A549 (cell line): Measurements from ENCODE around the gene DRC7. TPM values are rescaled to one million over a fixed set of nuclear protein-coding genes. Genes with fewer than 3 reads are reported as not detected.

Source experiments
- ATAC-seq, 2 experiments: fragments of 200-7000 bp in 1 of 2; fragments of >200 bp in 1 of 2; cut with Nextera tagmentation in 1 of 2; cut with Tn5 transposase in 1 of 2; 3 replicates each; pipeline versions ENCODE4 v1.8.0 to v1.9.1; 2018 to 2020; ENCODE audit warnings: mild to moderate bottlenecking in 1 of 2, moderate library complexity in 1 of 2
- CTCF ChIA-PET: fragments of 300-600 bp; sonication (Branson Sonifier 250); formaldehyde crosslinking; extraction: SDS; loops from one replicate; lab custom pipeline; 2021; ENCODE audit warnings: antibody characterized with exemption, inconsistent platforms; lab: Yijun Ruan, JAX
- POLR2A ChIA-PET: fragments of 350-600 bp; formaldehyde crosslinking; extraction: SDS; loops from one replicate; lab custom pipeline; 2021; ENCODE audit warnings: antibody characterized with exemption, inconsistent platforms; lab: Yijun Ruan, JAX
- DNase-seq, 2 experiments: peaks; one replicate each; pipeline versions ENCODE4 v3.0.0 to v3.0.0-alpha.2; 2011 to 2016; ENCODE audit warnings: low read depth in 1 of 2, low spot score in 1 of 2
- FAIRE-seq: peaks from 2 replicates; lab custom pipeline; 2011; peaks lifted over from hg19 to GRCh38; lab: Jason Lieb, UNC
- H3K27ac ChIP-seq, 2 experiments: fragments of >200 bp; sonication (Bioruptor Twin); formaldehyde crosslinking; 3 replicates each; pipeline ENCODE4 v1.5.1; 2016 to 2017
- H3K4me1 ChIP-seq: fragments of >200 bp; sonication (Bioruptor Twin); formaldehyde crosslinking; 3 replicates; pipeline ENCODE4 v1.6.1; 2016
- H3K4me2 ChIP-seq: fragments of >200 bp; sonication (Bioruptor Twin); formaldehyde crosslinking; 3 replicates; pipeline ENCODE4 v1.6.1; 2016
- H3K4me3 ChIP-seq: fragments of >200 bp; sonication (Bioruptor Twin); formaldehyde crosslinking; 3 replicates; pipeline ENCODE4 v1.5.1; 2016
- H3K9me3 ChIP-seq: fragments of >200 bp; sonication (Bioruptor Twin); formaldehyde crosslinking; 3 replicates; pipeline ENCODE4 v1.6.1; 2016
- BCL3 ChIP-seq: fragments of >200 bp; sonication (Bioruptor Twin); formaldehyde crosslinking; IDR thresholded peaks from 3 replicates; pipeline ENCODE4 v1.6.1; 2016
- CHD2 ChIP-seq: fragments of 150-350 bp; IDR thresholded peaks from 2 replicates; pipeline ENCODE4 v1.6.1; 2014; ENCODE audit warnings: low read length; ENCODE audit not compliant: partially characterized antibody
- CTCF ChIP-seq: fragments of >200 bp; sonication (Bioruptor Twin); formaldehyde crosslinking; IDR thresholded peaks from 3 replicates; pipeline ENCODE4 v1.5.1; 2016
- EP300 ChIP-seq, 2 experiments: fragments of >200 bp; sonication (Bioruptor Twin); formaldehyde crosslinking; IDR thresholded peaks; 2 replicates in 1 of 2; 3 replicates in 1 of 2; pipeline ENCODE4 v1.6.1; 2016 to 2017
- FOSL2 ChIP-seq, 2 experiments: fragments of 450-650 bp in 1 of 2; fragments of >200 bp in 1 of 2; sonication (Bioruptor Twin) in 1 of 2; formaldehyde crosslinking; IDR thresholded peaks; 2 replicates each; pipeline versions ENCODE4 v1.5.0 to v1.6.1; 2016 to 2020; ENCODE audit warnings: mild to moderate bottlenecking in 1 of 2, moderate library complexity in 1 of 2
- HOXB5 ChIP-seq: fragments of 250-450 bp; sonication (Bioruptor Pico); IDR thresholded peaks from 2 replicates; pipeline ENCODE4 v1.5.0; 2020; ENCODE audit warnings: mild to moderate bottlenecking, moderate library complexity
- JUN ChIP-seq, 2 experiments: fragments of >200 bp; sonication (Bioruptor Twin); formaldehyde crosslinking; IDR thresholded peaks; 2 replicates in 1 of 2; 3 replicates in 1 of 2; pipeline ENCODE4 v1.6.1; 2016 to 2017
- KDM5A ChIP-seq: fragments of 200-600 bp; sonication (generic); IDR thresholded peaks from 2 replicates; pipeline ENCODE4 v1.6.1; 2016; ENCODE audit warnings: antibody characterized with exemption, mild to moderate bottlenecking
- MAZ ChIP-seq: fragments of 150-350 bp; IDR thresholded peaks from 2 replicates; pipeline ENCODE4 v1.6.1; 2014; ENCODE audit warnings: antibody characterized with exemption, low read depth, low read length, borderline replicate concordance
- POLR2AphosphoS2 ChIP-seq: conservative IDR thresholded peaks from 2 replicates; pipeline ENCODE4 v1.6.1; 2012; ENCODE audit warnings: low read length, improper control_type of control experiment, inconsistent platforms
- RARB ChIP-seq: fragments of 250-450 bp; sonication (Bioruptor Pico); IDR thresholded peaks from 2 replicates; pipeline ENCODE4 v1.8.0; 2021; ENCODE audit warnings: mild to moderate bottlenecking, moderate library complexity
- SMC3 ChIP-seq: fragments of >200 bp; sonication (Bioruptor Twin); formaldehyde crosslinking; IDR thresholded peaks from 3 replicates; pipeline ENCODE4 v1.6.1; 2018; ENCODE audit warnings: inconsistent platforms
- ZNF302 ChIP-seq: fragments of 250-450 bp; sonication (Bioruptor Pico); IDR thresholded peaks from 2 replicates; pipeline ENCODE4 v1.9.0; 2021; ENCODE audit warnings: inconsistent platforms, mild to moderate bottlenecking, moderate library complexity
- WGBS: methylation state at CpG from one replicate; pipeline ENCODE4 v1.1.6; 2017; ENCODE audit errors: missing lambda C conversion rate; 5-methylcytosine and 5-hydroxymethylcytosine counted together
- polyA plus RNA-seq, 4 experiments: library from polyadenylated mRNA; depleted of rRNA in 3 of 4; stranded (reverse); fragments of >200 nt; fragmentation: RNase III in 1 of 4; extraction: RNeasy Plus Mini Kit Qiagen cat#74134 plus additional on column Dnase treatment in 1 of 4; gene quantifications; 2 replicates in 3 of 4; 3 replicates in 1 of 4; pipeline ENCODE4 v1.2.3, GENCODE V29; 2011 to 2017
- TF ChIP-seq, protein P1 (sequence below): IDR thresholded peaks from 2 replicates; pipeline ENCODE4 v1.6.1; 2012
- TF ChIP-seq, protein P2 (sequence below): fragments of 150-350 bp; IDR thresholded peaks from 2 replicates; pipeline ENCODE4 v1.6.1; 2014; ENCODE audit warnings: low read depth, mild to moderate bottlenecking, low read length

The DRC7 gene
- polyA plus RNA-seq, 2 of the 4 experiments (the other 2 are of a cell fraction) = 0.10 to 0.28 TPM

- Histone ChIP-seq H3K4me1 (peaks cover 56% of the 10 kb centered on the region), H3K4me3 (no peak overlapping the region), H3K4me2 (no peak overlapping the region), H3K27ac (peak overlapping the region in 1 of 2 experiments; percentile 76; a peak in 2 of 6 replicates), H3K9me3 (no peaks in the 10 kb centered on the region)
- DNase-seq (no peak), FAIRE-seq (no peak), ATAC-seq (no peak; a peak in 1 of 6 replicates)
- TF ChIP-seq CHD2 = no peak
- TF ChIP-seq EP300 (IDR thresholded peaks at IDR 0.05) = no peak
- no peak; a peak in 1 of 5 replicates for TF ChIP-seq JUN (IDR thresholded peaks at IDR 0.05)
- no peak for TF ChIP-seq RARB (CRISPR knock-in tag)
- TF ChIP-seq FOSL2 (IDR thresholded peaks at IDR 0.05) = no peak
- no peak for TF ChIP-seq FOSL2 (CRISPR knock-in tag; IDR thresholded peaks at IDR 0.05)
- no peak for TF ChIP-seq ZNF302
- TF ChIP-seq MAZ = no peak
- ChIA-PET CTCF (interaction anchor here (1.0 to 7.9 kb wide), 12 partner anchors 11 to 244 kb away, joined by 3 to 46 read pairs (median 21); partner anchors contain the start of genes USB1 and ZNF319), POLR2A (interaction anchor here (1.2 to 1.4 kb wide), 2 partner anchors 9 to 20 kb away, joined by 3 to 4 read pairs; partner anchors contain the start of gene KATNB1)
- WGBS = 88% methylated on average over 22 of the region's 24 CpGs
Observed at GRCh38 chr16:57755061-57755684, 60.6 kb downstream of the DRC7 start.

DNA sequence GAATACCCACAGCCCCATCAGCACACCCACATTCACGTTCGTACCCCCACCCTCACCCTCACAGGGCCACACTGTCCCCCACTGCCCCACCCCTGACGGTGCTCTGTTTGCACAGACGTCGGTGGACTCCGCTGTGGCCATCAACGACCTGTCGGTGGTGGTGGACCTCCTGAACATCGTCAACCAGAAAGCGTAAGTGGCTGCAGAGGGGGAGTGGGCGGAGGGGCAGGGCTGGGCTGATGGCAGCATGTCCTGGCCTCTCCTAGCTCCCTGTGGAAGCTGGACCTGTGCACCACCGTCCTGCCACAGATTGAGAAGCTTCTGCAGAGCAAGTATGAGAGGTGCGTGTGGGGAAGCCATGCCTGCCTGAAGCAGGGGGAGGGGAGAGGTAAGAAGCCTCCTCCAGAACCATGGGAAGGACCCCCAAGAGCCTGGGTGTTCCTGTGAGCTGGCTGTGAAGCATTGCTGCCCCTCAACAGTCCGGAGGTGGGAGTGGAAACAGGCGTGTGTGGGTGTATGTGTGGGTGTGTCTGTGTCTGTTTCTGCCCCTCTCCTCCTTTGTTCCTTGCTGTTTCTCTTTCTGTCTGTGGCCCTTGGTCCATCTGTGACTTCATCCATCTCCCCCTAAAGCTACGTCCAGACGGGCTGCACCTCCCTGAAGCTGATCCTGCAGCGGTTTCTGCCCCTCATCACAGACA lies 61.3 kb downstream of the DRC7 start:
- FAIRE-seq = no peak

DNA sequence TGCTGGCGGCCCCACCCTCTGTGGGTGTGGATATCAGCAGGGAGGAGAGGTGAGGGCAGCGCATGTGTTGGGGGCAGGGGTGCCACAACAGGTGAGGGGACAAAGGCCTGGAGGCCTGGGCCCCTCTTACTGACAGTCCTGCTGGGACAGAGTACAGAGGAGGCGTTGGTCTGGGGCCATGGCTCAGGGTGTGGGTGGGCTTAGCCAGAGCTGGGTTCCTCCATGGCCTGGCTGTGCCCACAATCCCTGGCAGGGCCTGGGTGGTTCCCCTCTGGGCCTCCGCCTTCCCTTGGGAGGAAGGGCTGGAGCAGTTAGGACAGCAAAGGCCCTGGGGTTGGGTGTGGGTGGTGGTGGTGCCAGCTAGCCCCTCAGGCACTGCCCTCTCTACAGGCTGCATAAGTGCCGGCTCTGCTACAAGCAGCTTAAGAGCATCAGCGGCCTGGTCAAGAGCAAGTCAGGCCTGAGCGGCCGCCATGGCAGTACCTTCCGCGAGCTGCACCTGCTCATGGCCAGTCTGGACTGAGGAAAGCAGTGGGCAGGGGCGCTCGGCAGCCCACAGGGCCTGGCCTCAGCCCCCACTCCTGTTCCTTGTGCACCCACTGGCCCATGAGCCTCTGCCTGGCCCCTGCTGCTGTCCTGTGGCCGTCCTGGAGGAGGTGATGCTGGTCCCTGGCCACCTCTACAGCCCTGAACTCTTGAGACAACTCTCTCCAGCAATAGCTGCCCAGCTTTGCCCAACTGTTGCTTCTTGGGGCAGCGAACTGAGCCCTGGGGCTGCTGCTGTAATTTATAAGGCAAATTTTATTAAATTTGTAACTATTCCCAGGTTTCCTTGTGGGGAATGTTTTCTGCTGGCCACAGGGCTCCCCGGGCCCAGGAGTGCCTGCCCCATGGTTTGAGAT lies 62.1 kb downstream of the DRC7 start:
- peaks cover 69% of the 10 kb centered on the region for H3K4me1 ChIP-seq
- H3K4me2 ChIP-seq = no peak overlapping the region
- no peak for FAIRE-seq
- H3K4me3 ChIP-seq = no peak overlapping the region
- no peaks in the 10 kb centered on the region for H3K9me3 ChIP-seq
- DNase-seq = no peak
- WGBS = 63% methylated on average over 7 of the region's 15 CpGs
- no peak for TF ChIP-seq CTCF
- TF ChIP-seq, all 56 proteins: peak for 0
- CTCF ChIA-PET = interaction anchor here (0.5 to 7.9 kb wide), 30 partner anchors 8 to 248 kb away, joined by 3 to 96 read pairs (median 10); partner anchors contain the start of genes KATNB1, KIFC3, USB1 and ZNF319
- ATAC-seq = peak in 1 of 2 experiments; percentile 0; a peak in 3 of 6 replicates
- peak overlapping the region; percentile 25 to 76; a peak in 5 of 6 replicates for H3K27ac ChIP-seq
- POLR2A ChIA-PET = interaction anchor here (1.4 kb wide), 1 partner anchor 8 kb away, joined by 4 read pairs; no protein-coding TSS in a partner anchor

More for the DNA sequence above, 61.3 kb downstream of the DRC7 start:
- H3K4me3 ChIP-seq = no peak overlapping the region
- CTCF ChIA-PET = interaction anchor here (1.0 to 7.9 kb wide), 28 partner anchors 7 to 248 kb away, joined by 3 to 96 read pairs (median 11); partner anchors contain the start of genes KATNB1, KIFC3, USB1 and ZNF319
- no peak overlapping the region for H3K4me2 ChIP-seq
- H3K9me3 ChIP-seq = no peaks in the 10 kb centered on the region
- H3K4me1 ChIP-seq = peaks cover 63% of the 10 kb centered on the region
- peak overlapping the region in 1 of 2 experiments; percentile 76; a peak in 3 of 6 replicates for H3K27ac ChIP-seq
- ATAC-seq = no peak
- TF ChIP-seq POLR2AphosphoS2 (peak; percentile 15; the same call in 1 of the 2 replicates), ZNF302 (no peak)
- TF ChIP-seq, all 56 proteins: peak for 1
- POLR2A ChIA-PET = interaction anchor here (1.2 to 1.4 kb wide), 2 partner anchors 8 to 21 kb away, joined by 3 to 4 read pairs; partner anchors contain the start of gene KATNB1
- 80% methylated on average over 13 of the region's 18 CpGs for WGBS
- DNase-seq = no peak

GRCh38 chr16:57757326-57757786 lies 62.8 kb downstream of the DRC7 start:
- ChIA-PET CTCF (interaction anchor here (0.5 to 7.9 kb wide), 34 partner anchors 9 to 242 kb away, joined by 3 to 96 read pairs (median 6); partner anchors contain the start of genes KATNB1, KIFC3, USB1 and ZNF319), POLR2A (no interaction called here)
- WGBS = 43% methylated on average over 9 of the region's 11 CpGs
- DNase-seq (peak; percentile 83 to 89), ATAC-seq (peak; percentile 36 to 83), FAIRE-seq (no peak)
- H3K4me1 ChIP-seq = peaks cover 76% of the 10 kb centered on the region
- H3K4me3 ChIP-seq = no peak overlapping the region
- H3K9me3 ChIP-seq = no peaks in the 10 kb centered on the region
- peak overlapping the region; percentile 35; the same call in 2 of the 3 replicates for H3K4me2 ChIP-seq
- peak overlapping the region; percentile 69 to 92 for H3K27ac ChIP-seq
- TF ChIP-seq, protein P1, sequence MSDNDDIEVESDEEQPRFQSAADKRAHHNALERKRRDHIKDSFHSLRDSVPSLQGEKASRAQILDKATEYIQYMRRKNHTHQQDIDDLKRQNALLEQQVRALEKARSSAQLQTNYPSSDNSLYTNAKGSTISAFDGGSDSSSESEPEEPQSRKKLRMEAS = peak; percentile 49
- TF ChIP-seq, protein P2, sequence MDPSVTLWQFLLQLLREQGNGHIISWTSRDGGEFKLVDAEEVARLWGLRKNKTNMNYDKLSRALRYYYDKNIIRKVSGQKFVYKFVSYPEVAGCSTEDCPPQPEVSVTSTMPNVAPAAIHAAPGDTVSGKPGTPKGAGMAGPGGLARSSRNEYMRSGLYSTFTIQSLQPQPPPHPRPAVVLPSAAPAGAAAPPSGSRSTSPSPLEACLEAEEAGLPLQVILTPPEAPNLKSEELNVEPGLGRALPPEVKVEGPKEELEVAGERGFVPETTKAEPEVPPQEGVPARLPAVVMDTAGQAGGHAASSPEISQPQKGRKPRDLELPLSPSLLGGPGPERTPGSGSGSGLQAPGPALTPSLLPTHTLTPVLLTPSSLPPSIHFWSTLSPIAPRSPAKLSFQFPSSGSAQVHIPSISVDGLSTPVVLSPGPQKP = no peak
- no peak for TF ChIP-seq HOXB5 (CRISPR knock-in tag)
- no peak for TF ChIP-seq BCL3
- TF ChIP-seq KDM5A = no peak
- peak; percentile 88 for TF ChIP-seq CTCF
- TF ChIP-seq SMC3 = peak; percentile 85
- 0 out of 2 replicates have a peak, but pooled peaks have one; percentile 61 for TF ChIP-seq MAZ
